ENCODE measurements around the gene SCN8A.

The SCN8A gene

GRCh38 chr12:51751661-51752060 is 160.6 kb downstream of the SCN8A start:
- WGBS (ENCODE audit: insufficient coverage) = 7% methylated on average over 2 of the region's 2 CpGs
- no peak overlapping the region for H3K27ac ChIP-seq (ENCODE audit: insufficient read depth in 1 of 2, low read depth in 1 of 2, low read length in 2 of 2, poor library complexity in 1 of 2, severe bottlenecking in 2 of 2)
- H3K4me3 ChIP-seq (ENCODE audit: control insufficient read depth in 1 of 7, extremely low read depth in 1 of 7, insufficient read depth in 4 of 7, low read depth in 2 of 7, low read length in 6 of 7) = no peak overlapping the region
- no peaks in the 10 kb centered on the region for H3K9me3 ChIP-seq (ENCODE audit: control extremely low read depth in 1 of 5, control insufficient read depth in 4 of 5, insufficient read depth in 2 of 5, low read depth in 1 of 5, low read length in 4 of 5)
- peak in 2 of 3 donors; percentile 27 to 44 for DNase-seq
- no peaks in the 10 kb centered on the region for H3K36me3 ChIP-seq (ENCODE audit: control insufficient read depth in 4 of 4, insufficient read depth in 4 of 4, low read length in 3 of 4)
- no peaks in the 10 kb centered on the region for H3K27me3 ChIP-seq (replicated peaks in 2 of 5; ENCODE audit: control insufficient read depth in 4 of 5, insufficient read depth in 5 of 5, low read length in 4 of 5)
- ChIA-PET POLR2A (no interaction called here), CTCF (no interaction called here)
- H3K4me1 ChIP-seq (ENCODE audit: control extremely low read depth in 1 of 4, control insufficient read depth in 4 of 4, insufficient read depth in 4 of 4, low read length in 3 of 4) = no peaks in the 10 kb centered on the region

- POLR2A ChIA-PET = no interaction called here
- DNase-seq = no peak
- Histone ChIP-seq H3K27me3 (replicated peaks in 2 of 5; ENCODE audit: control insufficient read depth in 4 of 5, insufficient read depth in 5 of 5, low read length in 4 of 5) (no peaks in the 10 kb centered on the region), H3K9me3 (ENCODE audit: control extremely low read depth in 1 of 5, control insufficient read depth in 4 of 5, insufficient read depth in 2 of 5, low read depth in 1 of 5, low read length in 4 of 5) (no peaks in the 10 kb centered on the region), H3K4me1 (ENCODE audit: control extremely low read depth in 1 of 4, control insufficient read depth in 4 of 4, insufficient read depth in 4 of 4, low read length in 3 of 4) (no peaks in the 10 kb centered on the region), H3K27ac (ENCODE audit: insufficient read depth in 1 of 2, low read depth in 1 of 2, low read length in 2 of 2, poor library complexity in 1 of 2, severe bottlenecking in 2 of 2) (no peak overlapping the region), H3K36me3 (ENCODE audit: control insufficient read depth in 4 of 4, insufficient read depth in 4 of 4, low read length in 3 of 4) (no peaks in the 10 kb centered on the region), H3K4me3 (ENCODE audit: control insufficient read depth in 1 of 7, extremely low read depth in 1 of 7, insufficient read depth in 4 of 7, low read depth in 2 of 7, low read length in 6 of 7) (no peak overlapping the region)
- CTCF ChIA-PET = no interaction called here
- WGBS (ENCODE audit: insufficient coverage) = 100% methylated on average over 2 of the region's 2 CpGs
These were observed 161.3 kb downstream of the SCN8A start for GRCh38 chr12:51752234-51752889.

- CTCF ChIA-PET = interaction anchor here (0.5 kb wide), 1 partner anchor 77 kb away, joined by 3 read pairs; no protein-coding TSS in a partner anchor
- POLR2A ChIA-PET = no interaction called here
- H3K4me1 ChIP-seq (ENCODE audit: control extremely low read depth in 1 of 4, control insufficient read depth in 4 of 4, insufficient read depth in 4 of 4, low read length in 3 of 4) = no peaks in the 10 kb centered on the region
- no peaks in the 10 kb centered on the region for H3K27me3 ChIP-seq (replicated peaks in 2 of 5; ENCODE audit: control insufficient read depth in 4 of 5, insufficient read depth in 5 of 5, low read length in 4 of 5)
- no peak for DNase-seq
- no peaks in the 10 kb centered on the region for H3K9me3 ChIP-seq (ENCODE audit: control extremely low read depth in 1 of 5, control insufficient read depth in 4 of 5, insufficient read depth in 2 of 5, low read depth in 1 of 5, low read length in 4 of 5)
- no peak overlapping the region for H3K27ac ChIP-seq (ENCODE audit: insufficient read depth in 1 of 2, low read depth in 1 of 2, low read length in 2 of 2, poor library complexity in 1 of 2, severe bottlenecking in 2 of 2)
- H3K4me3 ChIP-seq (ENCODE audit: control insufficient read depth in 1 of 7, extremely low read depth in 1 of 7, insufficient read depth in 4 of 7, low read depth in 2 of 7, low read length in 6 of 7) = no peak overlapping the region
- H3K36me3 ChIP-seq (ENCODE audit: control insufficient read depth in 4 of 4, insufficient read depth in 4 of 4, low read length in 3 of 4) = no peaks in the 10 kb centered on the region
These were observed 163.1 kb downstream of the SCN8A start for GRCh38 chr12:51753980-51754675.

GRCh38 chr12:51755251-51755650 is 164.2 kb downstream of the SCN8A start:
- CTCF ChIA-PET = no interaction called here

GRCh38 chr12:51759175-51759574 is 168.1 kb downstream of the SCN8A start:
- no peaks in the 10 kb centered on the region for H3K9me3 ChIP-seq (ENCODE audit: control extremely low read depth in 1 of 5, control insufficient read depth in 4 of 5, insufficient read depth in 2 of 5, low read depth in 1 of 5, low read length in 4 of 5)
- H3K4me1 ChIP-seq (ENCODE audit: control extremely low read depth in 1 of 4, control insufficient read depth in 4 of 4, insufficient read depth in 4 of 4, low read length in 3 of 4) = no peaks in the 10 kb centered on the region

More at GRCh38 chr12:51755251-51755650, 164.2 kb downstream of the SCN8A start:
- Histone ChIP-seq H3K27me3 (replicated peaks in 2 of 5; ENCODE audit: control insufficient read depth in 4 of 5, insufficient read depth in 5 of 5, low read length in 4 of 5) (no peaks in the 10 kb centered on the region), H3K36me3 (ENCODE audit: control insufficient read depth in 4 of 4, insufficient read depth in 4 of 4, low read length in 3 of 4) (no peaks in the 10 kb centered on the region), H3K4me3 (ENCODE audit: control insufficient read depth in 1 of 7, extremely low read depth in 1 of 7, insufficient read depth in 4 of 7, low read depth in 2 of 7, low read length in 6 of 7) (no peak overlapping the region), H3K27ac (ENCODE audit: insufficient read depth in 1 of 2, low read depth in 1 of 2, low read length in 2 of 2, poor library complexity in 1 of 2, severe bottlenecking in 2 of 2) (no peak overlapping the region), H3K4me1 (ENCODE audit: control extremely low read depth in 1 of 4, control insufficient read depth in 4 of 4, insufficient read depth in 4 of 4, low read length in 3 of 4) (no peaks in the 10 kb centered on the region), H3K9me3 (ENCODE audit: control extremely low read depth in 1 of 5, control insufficient read depth in 4 of 5, insufficient read depth in 2 of 5, low read depth in 1 of 5, low read length in 4 of 5) (no peaks in the 10 kb centered on the region)
- POLR2A ChIA-PET = no interaction called here
- no peak for DNase-seq
- 100% methylated on average over 1 of the region's 2 CpGs for WGBS (ENCODE audit: insufficient coverage)

GRCh38 chr12:51759695-51760094 is 168.7 kb downstream of the SCN8A start:
- no peak overlapping the region for H3K4me3 ChIP-seq (ENCODE audit: control insufficient read depth in 1 of 7, extremely low read depth in 1 of 7, insufficient read depth in 4 of 7, low read depth in 2 of 7, low read length in 6 of 7)
- DNase-seq = no peak
- CTCF ChIA-PET = no interaction called here
- no peaks in the 10 kb centered on the region for H3K4me1 ChIP-seq (ENCODE audit: control extremely low read depth in 1 of 4, control insufficient read depth in 4 of 4, insufficient read depth in 4 of 4, low read length in 3 of 4)
- POLR2A ChIA-PET = no interaction called here
- H3K27ac ChIP-seq (ENCODE audit: insufficient read depth in 1 of 2, low read depth in 1 of 2, low read length in 2 of 2, poor library complexity in 1 of 2, severe bottlenecking in 2 of 2) = no peak overlapping the region
- no peaks in the 10 kb centered on the region for H3K9me3 ChIP-seq (ENCODE audit: control extremely low read depth in 1 of 5, control insufficient read depth in 4 of 5, insufficient read depth in 2 of 5, low read depth in 1 of 5, low read length in 4 of 5)
- no peaks in the 10 kb centered on the region for H3K36me3 ChIP-seq (ENCODE audit: control insufficient read depth in 4 of 4, insufficient read depth in 4 of 4, low read length in 3 of 4)
- no peaks in the 10 kb centered on the region for H3K27me3 ChIP-seq (replicated peaks in 2 of 5; ENCODE audit: control insufficient read depth in 4 of 5, insufficient read depth in 5 of 5, low read length in 4 of 5)

More at GRCh38 chr12:51759175-51759574, 168.1 kb downstream of the SCN8A start:
- Histone ChIP-seq H3K4me3 (ENCODE audit: control insufficient read depth in 1 of 7, extremely low read depth in 1 of 7, insufficient read depth in 4 of 7, low read depth in 2 of 7, low read length in 6 of 7) (no peak overlapping the region), H3K27ac (ENCODE audit: insufficient read depth in 1 of 2, low read depth in 1 of 2, low read length in 2 of 2, poor library complexity in 1 of 2, severe bottlenecking in 2 of 2) (no peak overlapping the region), H3K27me3 (replicated peaks in 2 of 5; ENCODE audit: control insufficient read depth in 4 of 5, insufficient read depth in 5 of 5, low read length in 4 of 5) (no peaks in the 10 kb centered on the region), H3K36me3 (ENCODE audit: control insufficient read depth in 4 of 4, insufficient read depth in 4 of 4, low read length in 3 of 4) (no peaks in the 10 kb centered on the region)
- DNase-seq = no peak
- ChIA-PET CTCF (no interaction called here), POLR2A (no interaction called here)

- H3K4me3 ChIP-seq (ENCODE audit: control insufficient read depth in 1 of 7, extremely low read depth in 1 of 7, insufficient read depth in 4 of 7, low read depth in 2 of 7, low read length in 6 of 7) = no peak overlapping the region
- H3K27me3 ChIP-seq (replicated peaks in 2 of 5; ENCODE audit: control insufficient read depth in 4 of 5, insufficient read depth in 5 of 5, low read length in 4 of 5) = no peaks in the 10 kb centered on the region
- DNase-seq = no peak
- WGBS (ENCODE audit: insufficient coverage) = 100% methylated on average over 1 of the region's 1 CpG
- H3K27ac ChIP-seq (ENCODE audit: insufficient read depth in 1 of 2, low read depth in 1 of 2, low read length in 2 of 2, poor library complexity in 1 of 2, severe bottlenecking in 2 of 2) = no peak overlapping the region
- POLR2A ChIA-PET = no interaction called here
- CTCF ChIA-PET = no interaction called here
- no peaks in the 10 kb centered on the region for H3K36me3 ChIP-seq (ENCODE audit: control insufficient read depth in 4 of 4, insufficient read depth in 4 of 4, low read length in 3 of 4)
- H3K9me3 ChIP-seq (ENCODE audit: control extremely low read depth in 1 of 5, control insufficient read depth in 4 of 5, insufficient read depth in 2 of 5, low read depth in 1 of 5, low read length in 4 of 5) = no peaks in the 10 kb centered on the region
- no peaks in the 10 kb centered on the region for H3K4me1 ChIP-seq (ENCODE audit: control extremely low read depth in 1 of 4, control insufficient read depth in 4 of 4, insufficient read depth in 4 of 4, low read length in 3 of 4)
These were observed 169.2 kb downstream of the SCN8A start for GRCh38 chr12:51760231-51760630.

Measured in common myeloid progenitor, CD34-positive (primary cell).